Activated effector memory CD4-positive, alpha-beta T cell treated with Interleukin-2 at 50 U/mL for 16 hours (primary cell): Measurements from ENCODE around the gene ANTXR1.

ENCODE experiments used
- DNase-seq: peaks from one replicate; pipeline ENCODE4 v3.0.0-alpha.2; 2020

Gene ANTXR1

GRCh38 chr2:69007169-69007568 lies 5.8 kb upstream of the ANTXR1 start:
- DNase-seq = no peak

- no peak for DNase-seq
Observed at GRCh38 chr2:69007603-69008002, 5.4 kb upstream of the ANTXR1 start.

GRCh38 chr2:69010437-69011194 lies 2.4 kb upstream of the ANTXR1 start:
- DNase-seq = no peak

GRCh38 chr2:69011611-69012157 lies 1.3 kb upstream of the ANTXR1 start:
- DNase-seq = no peak

GRCh38 chr2:69012310-69013141 lies 453 bp upstream of the ANTXR1 start:
- peak; percentile 8 for DNase-seq

- DNase-seq = no peak
Observed at GRCh38 chr2:69013840-69014821, 1.2 kb downstream of the ANTXR1 start.

- DNase-seq = no peak
Observed at GRCh38 chr2:69017080-69017479, 4.1 kb downstream of the ANTXR1 start.

GRCh38 chr2:69017835-69018234 lies 4.9 kb downstream of the ANTXR1 start:
- no peak for DNase-seq

- DNase-seq = no peak
Observed at GRCh38 chr2:69018678-69019095, 5.7 kb downstream of the ANTXR1 start.

- DNase-seq = no peak
Observed at GRCh38 chr2:69020496-69021426, 7.8 kb downstream of the ANTXR1 start.

- DNase-seq = no peak
Observed at GRCh38 chr2:69021727-69022126, 8.7 kb downstream of the ANTXR1 start.

GRCh38 chr2:69022548-69022947 lies 9.6 kb downstream of the ANTXR1 start:
- no peak for DNase-seq

- no peak for DNase-seq
Observed at GRCh38 chr2:69023236-69023635, 10.3 kb downstream of the ANTXR1 start.

- no peak for DNase-seq
Observed at GRCh38 chr2:69026026-69026425, 13.0 kb downstream of the ANTXR1 start.

- no peak for DNase-seq
Observed at GRCh38 chr2:69026691-69027459, 13.9 kb downstream of the ANTXR1 start.

GRCh38 chr2:69030800-69031428 lies 17.9 kb downstream of the ANTXR1 start:
- DNase-seq = no peak

GRCh38 chr2:69031466-69031865 lies 18.5 kb downstream of the ANTXR1 start:
- no peak for DNase-seq

- no peak for DNase-seq
Observed at GRCh38 chr2:69032336-69032735, 19.4 kb downstream of the ANTXR1 start.

GRCh38 chr2:69033461-69034095 lies 20.6 kb downstream of the ANTXR1 start:
- no peak for DNase-seq

GRCh38 chr2:69034122-69034521 lies 21.1 kb downstream of the ANTXR1 start:
- DNase-seq = no peak
